ENCODE results near the gene SBF2. TPM values are rescaled to one million over a fixed set of nuclear protein-coding genes. Genes with fewer than 3 reads are reported as not detected.
A peak's percentile ranks its signal among the peaks of the same experiment; 100 is the strongest.

Gene SBF2
- total RNA-seq, 2 donors from 2014 or later = 22.8 to 23.9 TPM

- H3K27me3 ChIP-seq = no peaks in the 10 kb centered on the region
- no peak for TF ChIP-seq CTCF (IDR thresholded peaks at IDR 0.05)
- no peak for DNase-seq (ENCODE audit: low spot score)
Observed at GRCh38 chr11:9769621-9770020, 524.4 kb downstream of the SBF2 start.

GRCh38 chr11:9765320-9766101 is 528.5 kb downstream of the SBF2 start:
- Histone ChIP-seq H3K4me3 (no peak overlapping the region), H3K4me1 (peaks cover 0 to 29% of the 10 kb centered on the region in 2 donors), H3K27ac (peak overlapping the region; percentile 46 to 70), H3K36me3 (no peaks in the 10 kb centered on the region), H3K27me3 (no peaks in the 10 kb centered on the region), H3K9me3 (no peaks in the 10 kb centered on the region)
- no peak for DNase-seq (ENCODE audit: low spot score)
- no peak for TF ChIP-seq CTCF (IDR thresholded peaks at IDR 0.05)

More at GRCh38 chr11:9769621-9770020, 524.4 kb downstream of the SBF2 start:
- H3K9me3 ChIP-seq = no peaks in the 10 kb centered on the region
- no peaks in the 10 kb centered on the region for H3K36me3 ChIP-seq
- H3K27ac ChIP-seq = no peak overlapping the region
- no peak overlapping the region for H3K4me3 ChIP-seq
- peaks cover 0 to 31% of the 10 kb centered on the region in 2 donors for H3K4me1 ChIP-seq

- DNase-seq (ENCODE audit: low spot score) = no peak
- no peak for TF ChIP-seq CTCF (IDR thresholded peaks at IDR 0.05)
- Histone ChIP-seq H3K9me3 (no peaks in the 10 kb centered on the region), H3K4me1 (peaks cover 0 to 49% of the 10 kb centered on the region in 2 donors), H3K27ac (no peak overlapping the region), H3K4me3 (no peak overlapping the region), H3K27me3 (no peaks in the 10 kb centered on the region), H3K36me3 (no peaks in the 10 kb centered on the region)
Observed at GRCh38 chr11:9763301-9763700, 530.7 kb downstream of the SBF2 start.

GRCh38 chr11:9762531-9762930 is 531.5 kb downstream of the SBF2 start:
- Histone ChIP-seq H3K36me3 (no peaks in the 10 kb centered on the region), H3K4me1 (peaks cover 0 to 54% of the 10 kb centered on the region in 2 donors), H3K27ac (no peak overlapping the region), H3K4me3 (no peak overlapping the region), H3K9me3 (no peaks in the 10 kb centered on the region), H3K27me3 (no peaks in the 10 kb centered on the region)
- TF ChIP-seq CTCF (IDR thresholded peaks at IDR 0.05) = no peak
- DNase-seq (ENCODE audit: low spot score) = no peak

GRCh38 chr11:9761441-9761945 is 532.5 kb downstream of the SBF2 start:
- peaks cover 0 to 54% of the 10 kb centered on the region in 2 donors for H3K4me1 ChIP-seq
- no peak overlapping the region for H3K27ac ChIP-seq
- H3K9me3 ChIP-seq = no peaks in the 10 kb centered on the region
- no peaks in the 10 kb centered on the region for H3K36me3 ChIP-seq
- TF ChIP-seq CTCF (IDR thresholded peaks at IDR 0.05) = no peak
- DNase-seq (ENCODE audit: low spot score) = no peak
- no peaks in the 10 kb centered on the region for H3K27me3 ChIP-seq
- no peak overlapping the region for H3K4me3 ChIP-seq
